Melanocyte of skin (primary cell): ENCODE data around the gene FASTKD1. TPM values are rescaled to one million over a fixed set of nuclear protein-coding genes. Genes with fewer than 3 reads are reported as not detected.

Source experiments
- total RNA-seq, 2 donors: library from RNA; depleted of rRNA; stranded (reverse); fragments of >200 nt; gene quantifications; 2 replicates each; pipeline ENCODE4 v1.2.3, GENCODE V29; 2012

FASTKD1 gene, protein sequence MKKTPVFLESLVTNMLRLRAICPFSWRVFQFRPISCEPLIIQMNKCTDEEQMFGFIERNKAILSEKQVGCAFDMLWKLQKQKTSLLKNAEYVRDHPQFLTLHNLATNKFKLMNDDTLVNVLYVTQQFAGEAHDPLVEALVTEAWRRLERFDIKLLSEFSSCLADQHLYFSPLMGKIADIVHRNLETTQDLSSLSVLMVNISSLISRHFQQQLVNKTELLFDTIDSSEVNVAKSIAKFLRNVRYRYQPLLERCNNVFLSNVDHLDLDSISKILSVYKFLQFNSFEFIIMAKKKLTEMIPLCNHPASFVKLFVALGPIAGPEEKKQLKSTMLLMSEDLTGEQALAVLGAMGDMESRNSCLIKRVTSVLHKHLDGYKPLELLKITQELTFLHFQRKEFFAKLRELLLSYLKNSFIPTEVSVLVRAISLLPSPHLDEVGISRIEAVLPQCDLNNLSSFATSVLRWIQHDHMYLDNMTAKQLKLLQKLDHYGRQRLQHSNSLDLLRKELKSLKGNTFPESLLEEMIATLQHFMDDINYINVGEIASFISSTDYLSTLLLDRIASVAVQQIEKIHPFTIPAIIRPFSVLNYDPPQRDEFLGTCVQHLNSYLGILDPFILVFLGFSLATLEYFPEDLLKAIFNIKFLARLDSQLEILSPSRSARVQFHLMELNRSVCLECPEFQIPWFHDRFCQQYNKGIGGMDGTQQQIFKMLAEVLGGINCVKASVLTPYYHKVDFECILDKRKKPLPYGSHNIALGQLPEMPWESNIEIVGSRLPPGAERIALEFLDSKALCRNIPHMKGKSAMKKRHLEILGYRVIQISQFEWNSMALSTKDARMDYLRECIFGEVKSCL
- total RNA-seq = 10 to 100 TPM; 17.2 to 26.6 TPM

DNA sequence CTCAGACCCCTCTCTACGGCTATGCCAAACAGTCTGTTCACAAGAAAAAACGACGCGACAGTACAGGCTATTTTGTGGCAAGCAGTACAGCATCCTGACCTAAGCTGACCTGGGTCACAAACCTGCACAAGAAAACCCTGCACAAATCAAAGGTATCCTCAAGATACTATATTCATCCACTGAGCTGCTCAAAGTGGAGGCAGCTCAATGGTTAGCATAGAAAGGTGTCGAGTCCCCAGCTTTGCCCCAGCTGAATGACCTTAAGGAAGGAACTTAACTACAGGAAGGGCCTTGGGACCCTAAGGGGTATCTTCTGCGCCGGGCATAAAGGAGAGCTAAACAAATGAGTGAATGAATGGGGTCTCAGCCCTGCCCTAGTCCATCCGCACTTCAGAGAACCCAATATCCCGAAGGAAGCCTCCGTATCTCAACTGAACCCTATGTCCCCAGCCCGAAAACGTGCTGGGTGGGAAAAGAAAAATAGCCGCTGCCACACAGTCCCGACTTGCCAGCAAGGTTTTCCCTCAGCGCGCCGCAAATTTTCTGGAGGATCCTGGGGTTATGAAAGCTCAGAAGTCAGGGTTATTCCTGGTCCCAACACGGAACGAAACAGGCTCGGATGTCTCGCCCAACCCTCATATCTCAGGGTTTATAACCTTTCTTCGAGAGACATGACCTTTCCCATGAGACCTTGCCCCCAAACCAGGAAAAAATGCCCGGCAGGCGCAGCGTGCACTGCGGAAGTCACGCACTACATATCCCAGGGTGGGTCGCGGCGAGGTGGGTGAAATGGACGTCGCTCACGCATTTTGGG lies at the start of gene FASTKD1:
Gene FASTKD1, minus strand, starts transcription at position 706 of the 814 bp plus-strand sequence. CDS start 1,836 bp downstream, outside the sequence.

DNA sequence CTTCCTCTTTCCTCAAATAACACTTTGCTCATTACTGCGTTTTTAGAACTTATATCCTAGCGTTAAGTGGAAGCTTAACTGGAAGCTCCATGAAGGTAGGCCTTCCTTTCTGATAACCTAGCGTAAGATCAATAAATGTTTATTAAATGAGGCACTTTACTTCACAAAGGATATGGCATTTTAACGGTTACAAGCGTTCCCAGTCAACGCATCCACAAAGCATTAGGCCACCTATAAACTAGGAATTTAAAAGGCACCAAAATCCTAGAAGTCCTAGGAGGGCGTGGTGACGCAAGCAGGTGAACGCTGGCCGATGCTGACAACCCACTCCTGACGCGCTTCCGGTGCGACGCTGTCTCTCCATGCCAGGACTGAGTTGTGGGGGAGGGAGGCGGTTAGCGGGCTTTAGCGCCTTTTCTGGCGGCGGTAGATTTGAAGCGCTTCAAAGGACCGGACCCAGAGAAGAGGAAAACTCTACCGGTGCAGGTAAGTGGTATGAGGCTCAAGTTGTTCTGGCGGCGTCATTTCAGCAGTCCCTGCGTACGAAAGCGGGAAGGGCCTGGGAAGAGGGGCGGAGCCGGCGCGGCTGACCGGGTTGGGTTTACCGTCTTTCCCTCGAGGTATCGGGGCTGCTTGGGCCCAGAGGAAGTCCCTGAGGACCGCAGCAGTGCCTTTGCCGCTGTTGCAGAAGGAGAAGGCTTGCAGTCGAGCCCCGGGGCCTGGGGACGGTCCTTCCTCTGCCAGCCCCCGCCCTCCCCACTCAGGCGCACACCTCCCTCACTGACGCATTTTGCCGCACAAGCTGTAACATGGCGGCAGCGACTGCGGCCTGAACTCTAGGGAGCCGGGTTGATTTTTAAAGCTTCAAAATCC lies 10.6 kb upstream of the FASTKD1 start, which contains the start of gene PPIG:
Gene PPIG, plus strand, starts transcription at position 347 of the 873 bp plus-strand sequence. CDS start 19,691 bp downstream, outside the sequence.

DNA sequence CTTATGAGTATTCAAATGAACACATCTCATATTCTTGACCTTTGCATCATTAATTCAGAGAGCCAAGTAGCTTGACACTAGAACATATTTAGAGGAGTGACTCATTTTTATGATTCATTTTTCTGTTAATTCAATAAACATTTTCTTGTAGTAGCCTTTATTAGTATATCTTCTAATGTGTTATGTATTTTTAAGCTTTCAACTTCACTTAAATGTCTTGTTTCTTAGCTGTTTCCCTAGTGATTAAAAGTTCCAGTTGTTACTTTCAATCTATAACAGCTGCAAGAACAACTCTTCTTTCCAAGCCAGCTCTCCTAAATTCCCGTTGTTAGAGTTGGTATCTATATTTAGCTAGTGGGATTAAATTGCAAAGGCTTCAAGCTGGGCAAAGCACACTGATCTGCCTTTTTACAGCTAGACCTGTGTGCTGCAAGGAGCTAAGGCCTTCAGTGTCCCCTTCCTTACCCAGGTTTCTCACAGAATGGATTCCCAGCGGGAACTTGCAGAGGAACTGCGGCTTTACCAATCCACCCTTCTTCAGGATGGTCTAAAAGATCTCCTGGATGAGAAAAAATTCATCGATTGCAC lies 64.3 kb downstream of the FASTKD1 start, which contains the start of gene KLHL41:
Gene KLHL41, plus strand, starts transcription at position 405 of the 588 bp plus-strand sequence. Its CDS starts 77 bp downstream, at position 482.

Other genes starting within 250 kb of the FASTKD1 start
- under 1 TPM; under 0.01 to 0.34 TPM for gene LRP2, start 211.3 kb downstream of the FASTKD1 start, total RNA-seq
- 10 to 100 TPM; 35.3 to 55.4 TPM for gene BBS5, start 94.4 kb downstream of the FASTKD1 start, total RNA-seq
- gene KLHL41, start 64.2 kb downstream of the FASTKD1 start, total RNA-seq = 1 to 10 TPM; 1.7 to 4.5 TPM
- gene PPIG, start 10.5 kb upstream of the FASTKD1 start, total RNA-seq = 10 to 100 TPM; 16.2 to 16.3 TPM
- gene CFAP210, start 120.5 kb upstream of the FASTKD1 start, total RNA-seq = not detected
- gene PHOSPHO2, start 120.6 kb upstream of the FASTKD1 start, total RNA-seq = 1 to 10 TPM; 2.7 to 2.8 TPM
- 1 to 10 TPM in 1 of 2 donors, under 1 TPM in 1; 0.69 to 4.0 TPM for gene KLHL23, start 160.0 kb upstream of the FASTKD1 start, total RNA-seq
- 10 to 100 TPM; 74.7 to 84.6 TPM for gene SSB, start 225.0 kb upstream of the FASTKD1 start, total RNA-seq